ENCODE data around the gene JHY.

The JHY gene

DNA sequence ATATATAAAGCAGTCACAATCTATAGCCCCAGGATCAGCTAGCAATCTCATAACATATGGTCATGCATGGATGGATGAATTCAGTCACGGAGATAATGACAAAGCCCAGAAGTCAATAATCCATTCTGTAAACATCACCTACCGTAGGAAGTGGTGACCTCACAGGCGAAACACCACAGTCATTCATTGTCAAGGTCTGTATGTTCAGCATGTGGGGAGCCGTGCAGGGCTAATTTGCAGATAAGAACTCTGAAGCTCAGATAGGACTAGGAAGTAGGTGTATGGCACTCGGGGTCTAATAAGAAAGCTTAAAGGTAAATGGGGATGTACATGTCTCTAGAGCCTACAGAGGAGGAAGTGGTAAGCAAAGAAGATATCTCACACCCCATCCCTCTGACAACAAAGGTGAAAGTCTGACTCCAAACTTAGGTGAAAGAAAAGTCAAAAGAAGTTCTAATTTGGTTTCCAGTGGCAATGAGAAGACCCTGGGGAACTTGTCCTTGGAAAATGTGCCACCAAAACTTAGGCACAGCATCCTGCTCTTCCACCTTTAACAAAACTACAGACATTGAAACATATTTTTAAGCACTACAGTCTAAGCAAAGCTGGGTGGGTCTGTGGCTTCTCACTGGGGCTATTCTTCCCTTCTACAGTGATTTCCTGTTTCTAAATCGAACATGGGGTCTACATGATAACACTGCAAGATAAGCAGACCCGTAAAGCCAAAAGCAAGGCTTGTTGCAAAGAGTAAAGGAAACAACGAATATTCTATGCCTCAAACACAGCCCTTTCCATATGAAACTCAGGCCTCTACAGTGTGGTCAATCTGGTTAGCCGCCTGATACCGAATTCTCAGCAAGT is 39.0 kb upstream of the JHY start:
- TF ChIP-seq EZH2phosphoT487 (IDR thresholded peaks at IDR 0.05; ENCODE audit: low read depth): no peak
- TF ChIP-seq, protein P1, sequence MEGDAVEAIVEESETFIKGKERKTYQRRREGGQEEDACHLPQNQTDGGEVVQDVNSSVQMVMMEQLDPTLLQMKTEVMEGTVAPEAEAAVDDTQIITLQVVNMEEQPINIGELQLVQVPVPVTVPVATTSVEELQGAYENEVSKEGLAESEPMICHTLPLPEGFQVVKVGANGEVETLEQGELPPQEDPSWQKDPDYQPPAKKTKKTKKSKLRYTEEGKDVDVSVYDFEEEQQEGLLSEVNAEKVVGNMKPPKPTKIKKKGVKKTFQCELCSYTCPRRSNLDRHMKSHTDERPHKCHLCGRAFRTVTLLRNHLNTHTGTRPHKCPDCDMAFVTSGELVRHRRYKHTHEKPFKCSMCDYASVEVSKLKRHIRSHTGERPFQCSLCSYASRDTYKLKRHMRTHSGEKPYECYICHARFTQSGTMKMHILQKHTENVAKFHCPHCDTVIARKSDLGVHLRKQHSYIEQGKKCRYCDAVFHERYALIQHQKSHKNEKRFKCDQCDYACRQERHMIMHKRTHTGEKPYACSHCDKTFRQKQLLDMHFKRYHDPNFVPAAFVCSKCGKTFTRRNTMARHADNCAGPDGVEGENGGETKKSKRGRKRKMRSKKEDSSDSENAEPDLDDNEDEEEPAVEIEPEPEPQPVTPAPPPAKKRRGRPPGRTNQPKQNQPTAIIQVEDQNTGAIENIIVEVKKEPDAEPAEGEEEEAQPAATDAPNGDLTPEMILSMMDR (IDR thresholded peaks at IDR 0.05; ENCODE audit: low read depth, low read length): no peak
- no peak overlapping the region for H2AFZ ChIP-seq (ENCODE audit: low read depth, low read length)
- H4K20me1 ChIP-seq (ENCODE audit: insufficient read depth, low read length): no peaks in the 10 kb centered on the region
- no peaks in the 10 kb centered on the region for H3K9me3 ChIP-seq (ENCODE audit: insufficient read depth, low read length)
- peaks cover 17% of the 10 kb centered on the region for H3K4me1 ChIP-seq (ENCODE audit: low read length)
- H3K4me2 ChIP-seq (ENCODE audit: low read length): no peak overlapping the region
- no peaks in the 10 kb centered on the region for H3K36me3 ChIP-seq (replicated peaks; ENCODE audit: low read depth, low read length)
- no peak overlapping the region for H3K9ac ChIP-seq (ENCODE audit: low read length)
- H3K79me2 ChIP-seq (ENCODE audit: low read length): no peaks in the 10 kb centered on the region
- H3K4me3 ChIP-seq (ENCODE audit: low read length): no peak overlapping the region
- 0 out of 2 replicates have a peak, but pooled peaks cover 6% of the 10 kb centered on the region for H3K27me3 ChIP-seq (ENCODE audit: low read depth, low read length)
- H3K27ac ChIP-seq (ENCODE audit: low read length): no peak overlapping the region

DNA sequence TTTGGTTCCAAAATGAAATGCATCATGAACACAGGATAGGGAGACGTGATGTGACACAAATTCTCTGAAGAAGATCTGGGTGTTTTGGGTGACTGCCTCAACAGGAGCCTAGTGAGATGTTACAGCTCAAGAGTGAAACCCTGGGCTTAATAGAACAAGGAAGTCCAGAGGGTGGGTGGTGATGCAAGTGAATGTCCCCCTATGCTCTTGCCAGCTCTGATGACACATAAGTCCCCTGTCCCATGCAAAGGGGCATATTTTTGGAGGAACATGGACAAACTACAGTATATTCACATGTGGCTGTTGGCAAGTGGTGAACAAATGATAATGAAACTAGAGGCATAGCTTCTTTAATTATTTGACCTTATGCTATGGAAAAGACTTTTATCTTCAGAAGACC is 35.1 kb upstream of the JHY start:
- Histone ChIP-seq H3K4me1 (ENCODE audit: low read length) (peaks cover 29% of the 10 kb centered on the region), H3K9me3 (ENCODE audit: insufficient read depth, low read length) (no peaks in the 10 kb centered on the region), H3K4me3 (ENCODE audit: low read length) (no peak overlapping the region), H3K4me2 (ENCODE audit: low read length) (no peak overlapping the region), H3K36me3 (replicated peaks; ENCODE audit: low read depth, low read length) (no peaks in the 10 kb centered on the region), H4K20me1 (ENCODE audit: insufficient read depth, low read length) (no peaks in the 10 kb centered on the region), H2AFZ (ENCODE audit: low read depth, low read length) (no peak overlapping the region), H3K9ac (ENCODE audit: low read length) (no peak overlapping the region), H3K27ac (ENCODE audit: low read length) (no peak overlapping the region), H3K27me3 (ENCODE audit: low read depth, low read length) (0 out of 2 replicates have a peak, but pooled peaks cover 11% of the 10 kb centered on the region), H3K79me2 (ENCODE audit: low read length) (no peaks in the 10 kb centered on the region)
- TF ChIP-seq EZH2phosphoT487 (IDR thresholded peaks at IDR 0.05; ENCODE audit: low read depth): no peak
- TF ChIP-seq, protein P1 (IDR thresholded peaks at IDR 0.05; ENCODE audit: low read depth, low read length): no peak

DNA sequence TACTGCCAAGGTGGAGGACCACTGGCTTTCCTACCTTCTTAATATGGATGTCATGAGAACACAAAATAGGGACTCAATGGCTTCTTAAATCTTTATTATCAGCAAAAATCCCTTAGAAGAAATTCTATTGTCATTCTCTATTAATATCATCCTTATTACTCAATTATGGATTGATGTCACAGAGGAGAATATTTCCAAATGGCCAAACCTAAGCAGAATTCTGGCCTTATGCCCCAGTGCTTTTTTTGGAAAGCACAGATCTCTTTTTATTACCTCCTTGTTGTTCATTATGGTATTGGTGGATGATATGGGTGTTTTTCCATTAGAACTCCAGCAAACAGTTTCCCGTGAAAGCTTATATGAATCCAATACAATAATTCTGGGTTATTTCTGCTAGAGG is 34.4 kb upstream of the JHY start:
- Histone ChIP-seq H3K9me3 (ENCODE audit: insufficient read depth, low read length) (no peaks in the 10 kb centered on the region), H3K4me2 (ENCODE audit: low read length) (no peak overlapping the region), H3K27ac (ENCODE audit: low read length) (no peak overlapping the region), H3K36me3 (replicated peaks; ENCODE audit: low read depth, low read length) (no peaks in the 10 kb centered on the region), H3K79me2 (ENCODE audit: low read length) (no peaks in the 10 kb centered on the region), H3K27me3 (ENCODE audit: low read depth, low read length) (0 out of 2 replicates have a peak, but pooled peaks cover 11% of the 10 kb centered on the region), H3K4me1 (ENCODE audit: low read length) (peaks cover 32% of the 10 kb centered on the region), H3K9ac (ENCODE audit: low read length) (no peak overlapping the region), H2AFZ (ENCODE audit: low read depth, low read length) (no peak overlapping the region), H3K4me3 (ENCODE audit: low read length) (no peak overlapping the region), H4K20me1 (ENCODE audit: insufficient read depth, low read length) (no peaks in the 10 kb centered on the region)
- TF ChIP-seq, protein P1 (IDR thresholded peaks at IDR 0.05; ENCODE audit: low read depth, low read length): no peak
- no peak for TF ChIP-seq EZH2phosphoT487 (IDR thresholded peaks at IDR 0.05; ENCODE audit: low read depth)

DNA sequence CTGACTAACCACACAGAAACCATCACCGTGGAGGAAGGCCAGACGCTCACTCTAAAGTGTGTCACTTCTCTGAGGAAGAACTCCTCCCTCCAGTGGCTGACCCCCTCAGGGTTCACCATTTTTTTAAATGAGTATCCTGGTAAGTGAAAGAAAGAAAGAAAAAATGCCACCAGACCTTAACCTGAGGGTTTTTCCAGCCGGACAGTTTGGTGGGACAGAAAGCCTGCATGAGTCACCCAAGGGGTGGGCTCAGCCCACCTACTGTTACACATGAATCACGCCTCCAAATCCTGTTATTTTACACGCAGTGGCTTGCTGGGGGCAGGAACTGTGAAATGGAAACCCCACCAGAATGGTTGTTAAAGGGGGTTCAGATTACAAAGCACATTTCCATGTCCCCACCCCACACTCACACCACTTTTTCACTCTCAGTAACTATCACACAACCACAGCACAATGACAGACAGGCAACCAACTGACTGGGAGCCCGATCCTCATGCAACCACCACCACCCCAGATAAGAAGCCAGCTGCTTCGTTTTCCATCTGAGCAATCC is 32.4 kb upstream of the JHY start:
- H3K9ac ChIP-seq (ENCODE audit: low read length): no peak overlapping the region
- no peak overlapping the region for H3K4me3 ChIP-seq (ENCODE audit: low read length)

More for the DNA sequence above, 32.4 kb upstream of the JHY start:
- H4K20me1 ChIP-seq (ENCODE audit: insufficient read depth, low read length): no peaks in the 10 kb centered on the region
- H3K27ac ChIP-seq (ENCODE audit: low read length): no peak overlapping the region
- no peaks in the 10 kb centered on the region for H3K36me3 ChIP-seq (replicated peaks; ENCODE audit: low read depth, low read length)
- H2AFZ ChIP-seq (ENCODE audit: low read depth, low read length): no peak overlapping the region
- H3K4me2 ChIP-seq (ENCODE audit: low read length): no peak overlapping the region
- peaks cover 22% of the 10 kb centered on the region for H3K4me1 ChIP-seq (ENCODE audit: low read length)
- no peaks in the 10 kb centered on the region for H3K79me2 ChIP-seq (ENCODE audit: low read length)
- TF ChIP-seq, protein P1 (IDR thresholded peaks at IDR 0.05; ENCODE audit: low read depth, low read length): no peak
- TF ChIP-seq EZH2phosphoT487 (IDR thresholded peaks at IDR 0.05; ENCODE audit: low read depth): no peak
- 0 out of 2 replicates have a peak, but pooled peaks cover 11% of the 10 kb centered on the region for H3K27me3 ChIP-seq (ENCODE audit: low read depth, low read length)
- no peaks in the 10 kb centered on the region for H3K9me3 ChIP-seq (ENCODE audit: insufficient read depth, low read length)
